HCT116 (cell line): ENCODE measurements around the gene BCAS2.

ENCODE experiments used
- CTCF ChIP-seq, 3 experiments: fragments of 200-600 bp in 1 of 3; sonication (generic) in 1 of 3; IDR thresholded peaks in 2 of 3; conservative IDR thresholded peaks in 1 of 3; 2 replicates each; pipeline ENCODE4 v1.5.1; 2012 to 2017; ENCODE audit warnings: low read depth in 2 of 3, low read length in 2 of 3, antibody characterized with exemption in 1 of 3, borderline replicate concordance in 1 of 3, control low read depth in 1 of 3, mild to moderate bottlenecking in 1 of 3, mixed read lengths in 1 of 3, mixed run types in 1 of 3, moderate library complexity in 1 of 3; ENCODE audit not compliant: insufficient read depth in 1 of 3
- EZH2phosphoT487 ChIP-seq: fragments of 200-600 bp; IDR thresholded peaks from 2 replicates; pipeline ENCODE4 v1.6.1; 2018; ENCODE audit warnings: antibody characterized with exemption, borderline replicate concordance
- POLR2A ChIP-seq: IDR thresholded peaks from 2 replicates; pipeline ENCODE4 v1.7.0; 2011; ENCODE audit warnings: borderline replicate concordance; ENCODE audit not compliant: insufficient read depth, insufficient read length; ENCODE audit errors: extremely low read depth
- POLR2AphosphoS5 ChIP-seq: IDR thresholded peaks from 2 replicates; pipeline ENCODE4 v1.6.1; 2011; ENCODE audit warnings: mild to moderate bottlenecking, low read depth, low read length, moderate library complexity
- TCF7L2 ChIP-seq: IDR thresholded peaks from 2 replicates; pipeline ENCODE4 v1.7.0; 2011; ENCODE audit warnings: borderline replicate concordance, inconsistent platforms; ENCODE audit not compliant: insufficient read depth, insufficient read length; ENCODE audit errors: extremely low read depth

GRCh38 chr1:114574365-114574764 lies 7.0 kb downstream of the BCAS2 start:
- TF ChIP-seq CTCF (IDR thresholded peaks at IDR 0.05 in 2 of 3, conservative IDR thresholded peaks at IDR 0.05 in 1 of 3; ENCODE audit: borderline replicate concordance in 1 of 3, insufficient read depth in 1 of 3, low read depth in 2 of 3, low read length in 2 of 3) (no peak), POLR2A (no peak), POLR2AphosphoS5 (no peak), EZH2phosphoT487 (no peak), TCF7L2 (no peak)
